GM19324 (cell line): ENCODE results near the gene PLEKHA7.
A peak's percentile ranks its signal among the peaks of the same experiment; 100 is the strongest.
"Not testable (repeated sequence)": the region's sequence is repeated elsewhere in the genome, so short reads cannot be mapped to it uniquely, and the experiment has no call there.

Experiments
- ATAC-seq: cut with Tn5 transposase; IDR thresholded peaks from one replicate; pipeline ENCODE4 v1.9.1; 2021; ENCODE audit warnings: mild to moderate bottlenecking, moderate library complexity; ENCODE audit not compliant: unreplicated experiment, low FRiP score

Gene PLEKHA7

DNA sequence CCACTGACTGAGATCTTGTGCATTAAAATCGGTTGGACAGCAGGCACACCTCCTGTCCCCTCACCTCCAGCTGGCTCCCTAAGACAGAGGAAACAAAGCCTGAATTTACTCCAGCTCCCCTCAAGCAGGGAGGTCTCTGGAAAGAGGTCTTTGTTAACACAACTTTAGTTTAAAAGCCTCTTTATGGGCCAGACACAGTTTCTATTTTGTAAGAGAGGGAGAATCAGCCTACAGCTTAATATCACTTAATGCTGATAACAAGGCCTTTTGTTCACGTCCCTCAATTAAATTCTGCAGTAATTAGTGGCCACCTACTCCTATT is 36.3 kb downstream of the PLEKHA7 start:
- ATAC-seq, result no peak

DNA sequence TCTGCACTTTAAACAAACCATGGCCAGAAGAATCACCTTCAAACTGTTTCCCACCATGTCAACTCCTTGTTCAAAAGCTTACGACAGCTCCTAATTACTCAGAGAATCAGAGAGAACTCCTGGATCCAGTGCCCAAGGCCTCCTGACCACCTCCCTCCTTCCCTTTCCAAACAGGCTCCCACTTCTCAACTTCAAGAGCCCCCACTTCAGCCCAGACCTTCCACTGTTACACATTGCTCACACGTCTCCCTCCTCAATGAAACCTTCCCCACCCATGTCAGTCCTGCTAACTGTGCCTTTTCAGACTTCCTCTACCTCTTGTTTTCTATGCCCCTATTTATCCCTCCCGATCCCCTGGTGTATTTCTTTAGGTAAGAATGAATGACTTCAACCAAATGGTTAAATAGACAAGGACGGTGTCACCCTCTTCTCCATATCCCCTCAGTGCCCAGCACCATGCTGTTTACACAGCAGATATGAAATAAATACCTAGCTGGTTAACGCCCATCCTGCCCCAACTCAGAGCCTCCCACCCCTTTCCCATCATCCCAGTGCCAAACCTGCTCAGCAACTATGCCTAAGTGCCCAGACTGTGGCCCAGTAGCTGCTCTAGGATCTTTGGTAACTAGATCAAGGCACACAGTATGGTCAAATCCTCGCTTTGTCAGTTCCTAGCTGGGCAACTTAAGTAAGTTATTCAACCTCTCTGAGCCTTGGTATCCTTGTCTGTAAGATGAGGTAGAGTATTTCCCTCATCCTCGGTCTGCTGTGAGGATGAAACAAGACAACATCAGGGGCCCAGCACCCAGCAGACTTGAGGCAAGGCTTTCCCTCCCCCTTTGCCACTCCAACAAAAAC is 36.8 kb downstream of the PLEKHA7 start:
- no peak for ATAC-seq

DNA sequence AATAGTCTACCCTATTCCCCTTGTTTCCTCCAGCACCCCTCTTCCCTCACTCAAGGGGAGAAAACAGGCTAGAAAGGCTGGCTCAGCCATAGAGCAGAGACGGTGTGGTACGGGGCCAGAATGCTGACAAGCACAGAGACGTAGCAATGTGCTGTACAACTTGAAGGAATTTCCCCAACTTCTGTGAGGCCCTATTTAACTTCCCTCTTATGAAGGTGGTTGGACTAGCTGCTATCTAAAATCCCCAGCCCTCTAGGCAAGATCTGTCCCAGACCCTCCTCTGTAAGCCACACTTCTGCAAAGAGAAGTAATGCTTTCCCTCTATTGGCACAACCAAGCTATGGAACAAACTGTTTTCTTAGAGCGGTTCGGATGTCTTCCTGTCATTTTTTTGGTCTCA is 37.8 kb downstream of the PLEKHA7 start:
- ATAC-seq, result no peak

DNA sequence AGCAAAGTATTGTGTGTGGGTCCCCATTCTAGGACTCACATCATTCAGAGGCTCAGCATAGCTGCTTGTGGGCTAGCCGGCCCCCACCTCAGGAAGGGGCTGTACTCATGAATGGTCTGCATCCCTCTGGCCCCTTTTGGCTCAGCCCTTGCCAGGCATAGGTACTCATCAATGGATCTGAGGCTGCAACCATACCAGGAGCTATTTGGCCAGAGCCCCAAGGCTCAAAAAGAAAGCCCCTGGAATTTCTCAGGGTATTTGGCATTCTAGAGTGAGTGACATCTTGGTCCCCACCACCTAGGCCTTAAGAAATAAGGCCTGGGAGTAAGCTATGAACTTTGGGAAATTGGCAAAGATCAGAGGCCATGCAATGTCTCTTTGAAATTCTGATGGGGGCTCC is 38.3 kb downstream of the PLEKHA7 start:
- no peak for ATAC-seq

DNA sequence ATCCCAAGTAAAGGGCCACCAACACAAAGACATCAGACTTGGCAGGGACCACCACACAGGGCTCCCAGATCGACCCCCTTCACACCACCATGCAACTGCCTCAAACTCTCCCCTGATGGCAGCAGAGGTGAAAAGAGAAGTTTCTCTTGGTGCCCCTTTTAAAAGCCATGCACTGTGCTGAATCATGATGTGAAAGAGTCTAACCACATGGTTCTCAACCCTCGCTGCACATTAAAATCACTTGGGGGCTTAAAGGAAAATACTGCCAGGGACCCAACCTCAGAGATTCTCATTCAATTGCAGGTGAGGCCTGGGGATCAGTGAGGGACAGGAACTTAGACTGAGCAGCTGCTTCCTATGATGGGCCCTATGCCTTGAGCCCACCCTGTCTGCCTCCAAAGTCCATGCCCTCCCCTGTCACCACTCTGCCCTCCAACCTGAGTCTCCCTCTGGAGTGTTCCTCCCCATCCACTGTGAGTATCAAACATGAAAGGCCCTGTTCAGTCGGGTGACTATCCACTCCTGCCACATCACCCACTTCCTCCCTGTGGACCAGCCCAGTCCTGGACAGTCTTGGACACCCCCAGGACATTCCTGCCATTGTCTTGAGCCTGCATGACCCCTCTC is 40.8 kb downstream of the PLEKHA7 start:
- ATAC-seq, result no peak

DNA sequence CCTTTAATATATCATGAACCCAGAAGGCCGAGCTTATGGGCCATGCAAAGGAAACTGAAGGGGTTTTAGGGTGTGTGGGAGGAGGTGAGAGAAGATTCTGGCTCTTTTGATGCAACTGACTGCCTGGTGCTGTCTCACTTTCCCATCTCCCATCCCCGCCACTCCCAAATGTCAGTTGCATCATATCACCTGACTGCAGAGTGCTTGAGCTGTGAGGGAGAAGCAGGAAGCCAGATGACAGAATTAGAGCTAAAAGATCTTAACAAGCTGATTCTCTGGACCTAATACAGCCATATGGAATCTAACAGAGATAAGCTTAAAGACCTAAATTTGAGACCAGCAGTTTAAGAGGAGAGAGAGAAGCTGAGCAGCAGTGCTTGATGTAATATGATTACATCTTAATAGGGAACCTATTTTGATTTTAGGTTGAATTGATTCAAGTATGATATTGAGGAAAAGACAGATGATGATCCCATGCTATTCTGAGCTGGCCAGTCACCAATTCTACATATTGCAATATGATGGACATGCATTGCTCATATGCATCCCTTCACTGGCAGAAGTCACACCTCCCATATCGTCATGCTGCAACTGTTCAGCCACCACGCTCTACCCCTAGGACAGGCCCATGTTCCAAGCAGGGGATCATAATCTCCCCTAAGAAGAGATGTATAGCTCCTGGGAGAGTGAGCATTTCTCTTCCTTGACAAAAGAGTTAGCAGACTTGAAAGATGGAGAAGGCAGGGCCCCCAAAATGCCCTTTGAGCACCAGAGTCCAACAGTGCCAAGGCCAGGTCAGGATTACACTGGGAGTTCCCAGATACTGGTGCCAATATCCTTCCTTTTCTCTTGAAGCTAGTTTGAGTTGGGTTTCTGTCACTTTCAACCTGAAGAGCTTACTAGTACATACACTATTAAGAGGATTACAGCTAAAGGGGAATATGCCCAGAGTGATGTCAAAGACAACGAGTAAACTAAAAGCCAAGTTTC is 44.9 kb downstream of the PLEKHA7 start:
- no peak for ATAC-seq

DNA sequence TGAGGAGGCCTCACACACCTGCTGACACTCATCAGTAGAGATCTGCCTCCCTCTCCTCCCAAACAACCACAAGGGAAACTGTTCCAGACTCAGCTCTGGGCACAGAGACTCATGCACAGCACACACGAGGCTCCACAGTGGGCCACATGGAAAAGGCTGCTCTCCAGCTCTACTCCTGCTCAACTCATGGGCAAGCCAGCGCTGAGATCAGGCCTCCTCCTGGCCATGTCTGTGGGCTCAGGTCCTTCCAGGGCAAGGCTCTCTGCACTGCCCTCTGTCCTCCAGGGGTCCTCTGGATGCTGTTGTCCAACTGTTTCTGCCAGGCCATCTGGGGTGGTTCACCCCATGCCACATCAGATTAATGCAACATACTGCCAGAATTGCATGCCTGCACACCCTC is 46.0 kb downstream of the PLEKHA7 start:
- ATAC-seq, result no peak

DNA sequence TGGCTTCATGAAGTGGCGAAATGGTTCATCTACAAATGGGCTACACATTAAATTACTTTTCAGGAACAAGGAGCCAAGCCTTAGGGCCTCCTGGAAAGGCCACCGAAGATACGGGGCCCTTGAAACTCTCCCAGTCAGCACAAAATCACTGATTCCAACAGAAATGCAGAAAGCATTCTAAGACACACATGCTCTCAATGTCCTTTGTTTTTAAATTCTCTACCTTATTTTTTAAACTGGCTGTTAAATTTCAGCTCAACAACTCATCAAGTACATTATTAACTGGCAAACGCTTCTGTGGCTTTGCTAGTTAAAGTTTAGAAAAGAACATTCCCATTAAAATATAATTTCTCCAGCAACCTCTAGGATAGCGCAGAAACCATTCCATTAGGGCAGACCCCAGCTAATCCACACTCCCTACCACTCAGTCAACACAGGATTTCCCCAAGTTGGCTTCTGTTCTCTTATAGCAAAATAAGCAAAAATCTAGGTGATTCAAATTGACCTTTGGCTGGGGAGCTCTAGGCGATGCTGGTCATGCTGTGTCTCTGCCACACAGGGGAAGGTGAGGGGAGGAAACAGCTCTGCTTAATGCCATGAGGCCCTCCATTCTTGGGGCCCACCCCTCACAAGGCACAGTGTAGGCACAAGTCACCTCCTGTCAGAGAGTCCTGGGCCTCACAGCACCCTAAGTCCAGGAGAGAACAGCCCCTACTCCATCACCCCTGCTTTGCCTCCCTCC is 47.1 kb downstream of the PLEKHA7 start:
- ATAC-seq, result no peak

DNA sequence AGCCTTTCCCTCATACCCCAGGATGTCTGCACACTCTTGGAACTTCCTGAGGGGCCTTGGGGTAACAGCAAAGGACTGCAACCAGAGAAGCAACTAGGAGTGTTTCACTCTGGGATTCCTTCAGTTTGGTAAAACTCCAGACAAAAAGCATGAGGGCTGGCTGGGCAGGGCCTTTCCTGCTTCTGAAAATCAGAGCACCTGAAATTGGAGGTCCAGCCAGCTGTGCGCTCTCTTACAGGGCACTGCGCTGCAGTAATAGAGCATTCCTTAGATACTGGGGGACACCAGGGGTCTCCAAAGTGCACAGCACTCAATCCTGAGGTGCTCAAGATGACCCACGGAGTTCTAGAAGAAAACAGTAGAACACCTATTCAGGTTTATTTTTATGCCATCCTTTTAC is 49.7 kb downstream of the PLEKHA7 start:
- no peak for ATAC-seq

DNA sequence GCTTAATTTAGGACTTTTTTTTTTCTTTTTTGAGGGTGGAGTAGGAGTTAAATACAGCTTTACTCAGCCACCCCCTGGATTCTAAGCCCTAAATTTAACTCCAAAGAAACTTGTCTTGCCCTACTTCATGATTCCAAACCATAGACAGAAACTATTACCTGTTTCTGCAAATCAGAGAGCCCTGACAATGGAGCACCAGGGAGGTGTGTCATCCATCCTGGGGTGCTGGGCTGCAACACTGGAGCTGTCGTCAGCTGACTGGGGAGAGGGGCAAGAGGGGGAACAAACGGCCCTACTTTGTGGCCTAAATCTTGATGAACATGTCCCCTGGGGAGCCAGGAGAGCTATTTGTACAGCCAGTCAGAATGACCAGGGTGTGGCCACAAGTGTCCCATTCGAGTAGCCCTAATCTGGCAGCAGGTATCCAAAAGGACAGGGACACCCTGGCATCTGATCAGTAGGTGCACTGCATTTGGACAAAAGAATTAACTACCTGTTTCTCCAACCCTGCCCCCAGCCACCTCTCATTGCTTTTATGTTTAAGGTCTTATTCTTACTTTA is 50.8 kb downstream of the PLEKHA7 start:
- no peak for ATAC-seq

DNA sequence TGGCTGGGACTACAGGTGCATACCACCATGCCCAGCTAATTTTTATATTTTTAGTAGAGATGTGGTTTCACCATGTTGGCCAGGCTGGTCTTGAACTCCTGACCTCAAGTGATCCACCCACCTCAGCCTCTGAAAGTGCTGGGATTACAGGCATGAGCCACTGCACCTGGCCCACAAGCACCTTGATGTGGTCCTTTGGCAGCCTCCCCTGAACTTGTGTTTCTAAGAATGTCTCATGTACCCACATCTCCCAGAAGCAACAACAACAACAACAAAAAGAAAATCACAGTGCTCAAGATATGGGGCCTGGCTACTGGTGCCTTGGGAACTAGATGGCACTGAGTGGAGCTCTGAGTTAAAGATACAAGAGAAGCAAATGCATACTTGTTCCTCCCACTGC is 51.6 kb downstream of the PLEKHA7 start:
- ATAC-seq, result not testable (repeated sequence)

DNA sequence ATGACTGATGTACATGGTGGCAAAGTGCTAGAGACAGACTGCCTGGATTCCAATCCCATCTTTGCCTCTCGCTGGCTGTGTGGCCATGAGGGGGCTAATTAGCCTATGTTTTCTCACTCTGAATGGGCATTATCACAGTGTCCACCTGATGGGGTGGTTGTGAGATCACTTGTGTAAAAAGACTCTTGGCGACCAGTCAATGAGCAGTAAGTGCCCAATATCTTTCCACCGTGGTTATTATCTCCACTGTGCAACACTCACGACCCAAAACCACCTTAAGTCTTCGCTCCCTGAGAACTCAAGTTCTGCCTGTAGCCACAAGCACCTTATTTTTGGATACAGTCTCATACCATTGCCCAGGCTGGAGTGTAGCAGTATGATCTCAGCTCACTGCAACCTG is 52.1 kb downstream of the PLEKHA7 start:
- ATAC-seq, result no peak

DNA sequence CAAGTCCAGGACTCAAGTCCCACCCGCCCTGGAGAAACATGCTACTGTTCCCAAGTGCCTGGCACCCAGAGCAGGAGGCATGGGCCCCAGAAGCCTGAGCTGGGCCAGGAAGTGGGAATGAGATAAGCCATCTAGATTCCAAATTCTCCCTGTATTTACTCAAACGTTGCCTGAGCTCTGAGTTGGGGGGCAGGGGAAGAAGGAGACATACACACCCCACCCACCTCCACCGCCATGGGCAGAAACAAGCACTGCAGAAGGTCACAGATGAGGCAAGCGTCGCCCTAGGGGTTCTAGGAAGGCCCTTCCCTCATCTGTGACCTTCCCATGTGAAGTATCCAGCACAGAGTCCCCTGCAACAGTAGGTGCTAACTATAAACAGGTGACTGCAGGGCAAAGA is 54.0 kb downstream of the PLEKHA7 start:
- no peak for ATAC-seq

DNA sequence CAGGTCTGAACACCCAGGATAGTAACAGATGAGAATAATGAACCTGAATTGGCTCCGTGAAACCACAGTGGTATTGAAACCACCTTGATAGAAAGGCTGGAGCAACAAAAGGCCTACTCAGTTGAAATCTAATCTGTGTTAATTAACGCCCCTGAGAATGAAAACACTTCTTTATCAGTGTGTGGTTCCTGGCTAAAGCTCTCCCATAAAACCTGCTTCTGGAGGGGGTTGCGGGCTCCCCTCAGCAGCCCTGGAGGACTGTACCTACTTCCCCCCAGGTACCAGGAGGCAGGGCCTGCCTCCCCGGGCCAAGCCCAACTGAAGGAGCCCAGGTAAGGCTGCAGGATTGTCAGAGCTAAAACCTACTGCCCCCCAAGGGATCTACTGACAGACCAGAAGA is 54.6 kb downstream of the PLEKHA7 start:
- ATAC-seq, result no peak

DNA sequence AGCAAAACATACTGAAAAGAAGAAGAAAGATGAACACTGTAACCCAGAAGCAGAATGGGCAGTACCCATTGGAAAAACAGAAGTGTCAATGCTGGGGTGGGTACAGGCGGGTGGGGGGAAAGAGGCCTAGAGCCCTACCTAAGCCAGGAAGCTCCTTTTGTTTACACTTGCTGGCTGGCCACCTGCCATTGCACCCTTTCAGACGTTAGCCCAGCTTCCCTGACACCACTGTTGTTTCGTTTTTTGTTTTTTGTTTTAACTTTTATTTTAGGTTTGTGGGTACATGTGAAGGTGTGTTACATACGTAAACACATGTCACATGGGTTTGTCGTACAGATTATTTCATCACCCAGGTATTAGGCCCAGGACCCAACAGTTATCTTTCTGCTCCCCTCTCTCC is 55.4 kb downstream of the PLEKHA7 start:
- ATAC-seq, result no peak

DNA sequence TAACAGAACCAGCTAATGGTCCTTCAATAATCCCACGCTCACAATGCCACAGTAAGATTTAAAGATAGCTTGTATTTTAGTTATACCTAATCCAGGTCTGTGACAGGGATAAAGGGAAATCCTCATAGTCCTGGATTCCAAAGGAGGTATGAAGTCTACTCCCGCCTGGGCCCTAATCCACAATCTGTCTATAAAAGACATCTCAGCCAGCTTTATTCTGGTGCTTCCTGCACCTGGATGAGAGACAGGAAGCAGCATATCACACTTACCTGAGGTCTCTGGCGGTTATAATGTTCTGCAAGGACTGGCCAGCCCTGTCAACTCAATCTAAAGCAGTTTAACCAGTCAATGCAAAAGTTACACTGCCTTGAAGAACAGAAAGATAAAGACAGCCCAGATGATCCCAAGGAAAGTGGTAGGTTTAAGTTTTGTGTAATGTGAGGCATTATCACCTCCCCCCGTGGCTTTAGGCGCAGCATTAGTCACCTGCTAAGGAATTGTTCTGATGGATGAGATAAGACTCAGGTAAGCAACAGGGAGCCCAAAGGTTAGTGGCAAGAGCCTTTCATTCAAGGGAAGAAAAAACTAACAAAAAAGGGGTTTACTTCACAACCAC is 57.6 kb downstream of the PLEKHA7 start:
- no peak for ATAC-seq

DNA sequence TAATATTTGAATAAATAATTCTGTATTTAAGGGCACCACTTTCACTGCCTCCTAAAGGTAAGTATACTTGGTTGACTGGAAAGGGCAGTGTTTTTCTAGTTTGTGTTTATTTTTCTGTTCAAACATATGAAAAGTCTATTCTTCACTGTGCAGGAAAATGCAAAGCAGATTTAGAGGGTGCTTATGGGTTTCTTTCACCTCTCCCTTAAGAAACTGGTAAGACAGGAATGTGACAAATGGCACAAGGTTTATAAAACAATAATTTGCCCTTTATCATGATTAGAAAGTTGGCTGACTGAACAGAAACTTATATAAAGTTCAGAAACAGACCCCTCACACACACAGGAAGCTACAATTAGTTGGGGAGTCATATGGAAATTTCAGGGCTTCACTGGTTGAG is 60.6 kb downstream of the PLEKHA7 start:
- no peak for ATAC-seq

DNA sequence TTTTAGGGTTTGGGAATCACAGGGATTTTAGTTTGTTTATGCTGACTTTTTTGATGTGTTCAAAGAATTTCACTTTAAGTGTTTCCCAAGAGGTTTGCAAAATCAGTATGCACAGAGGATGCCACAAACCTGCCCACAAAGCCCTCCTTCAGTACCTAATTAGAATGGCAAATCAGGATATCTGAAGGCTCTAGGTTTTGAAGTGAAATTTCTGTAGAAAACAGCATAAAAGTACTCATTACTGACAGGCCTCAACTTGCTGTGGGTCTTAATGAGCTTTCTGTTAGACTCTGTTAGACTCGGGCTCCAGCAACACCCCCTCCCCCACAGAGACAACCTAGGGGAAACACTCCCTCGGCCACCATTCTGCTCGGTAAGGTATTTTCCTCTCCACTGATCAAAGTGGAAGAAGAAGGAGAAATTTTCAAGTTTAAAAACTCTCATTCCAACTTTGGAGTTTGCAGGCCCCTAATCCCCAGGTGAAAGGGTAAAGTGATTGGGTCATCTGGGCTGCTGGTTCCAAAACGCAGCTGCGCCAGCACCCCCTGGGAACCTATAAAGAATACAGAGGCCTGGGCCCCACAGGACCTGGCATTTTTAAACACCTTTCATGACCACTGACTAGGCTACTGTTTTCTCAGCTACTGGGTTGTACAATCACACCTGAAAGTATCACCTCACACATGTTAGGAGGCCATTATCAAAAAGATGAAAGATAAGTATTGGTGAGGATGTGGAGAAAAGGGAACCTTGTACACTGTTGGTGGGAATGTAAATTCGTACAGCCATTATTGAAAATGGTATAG is 67.5 kb downstream of the PLEKHA7 start:
- peak; percentile 82 for ATAC-seq
